GM19397 (cell line): ENCODE data around the gene NAA80.
A peak's percentile ranks its signal among the peaks of the same experiment; 100 is the strongest.

Experiments
- ATAC-seq: cut with Tn5 transposase; IDR thresholded peaks from one replicate; pipeline ENCODE4 v1.9.1; 2021; ENCODE audit warnings: mild to moderate bottlenecking, moderate library complexity; ENCODE audit not compliant: unreplicated experiment

Gene NAA80

DNA sequence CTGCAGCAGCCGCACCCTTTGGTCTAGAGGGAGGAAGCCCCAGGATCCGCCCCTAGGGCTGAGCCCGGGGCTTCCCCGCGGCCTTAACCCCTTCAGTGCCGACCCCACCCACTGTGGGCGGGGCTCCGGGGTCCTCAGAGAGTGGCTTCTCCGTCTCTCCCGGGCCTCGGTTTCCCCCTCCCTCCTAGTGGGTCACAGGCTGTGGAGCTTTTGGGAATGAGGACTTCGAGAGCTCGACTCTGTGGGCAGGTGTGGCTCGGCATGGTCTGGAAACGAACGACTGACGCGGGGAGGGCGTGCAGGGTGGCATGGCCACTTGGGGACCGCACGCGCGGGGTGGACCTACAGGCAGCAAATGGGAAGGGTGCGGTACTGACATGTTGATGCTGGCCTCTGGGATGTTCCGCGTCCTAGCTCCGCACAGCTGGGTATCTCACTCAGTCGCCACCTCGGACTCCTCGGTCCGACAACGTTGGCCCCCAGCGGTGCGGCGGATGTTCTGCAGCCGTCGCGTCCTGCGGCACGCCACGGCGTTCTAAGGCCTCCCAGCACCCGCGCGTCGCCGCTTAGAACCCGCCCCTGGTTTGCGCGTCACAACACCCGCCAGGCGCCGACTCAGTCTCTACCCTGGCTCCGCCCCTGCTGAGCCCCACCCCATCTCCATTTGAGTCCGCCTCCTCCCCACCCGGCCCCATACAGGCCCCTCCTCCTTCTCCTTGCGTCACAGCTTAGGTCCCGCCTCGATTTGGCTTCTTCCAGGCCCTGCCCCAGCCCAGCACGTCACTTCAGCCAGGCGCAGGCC, at the start of gene NAA80, which contains the start of gene HYAL3:
NAA80 (minus strand) TSS at position 570 of the 802 bp plus-strand sequence. CDS start 1,942 bp downstream, outside the sequence.
HYAL3 (minus strand) TSS at position 570 of the 802 bp plus-strand sequence. CDS start 3,803 bp downstream, outside the sequence.
- peak; percentile 84 for ATAC-seq

DNA sequence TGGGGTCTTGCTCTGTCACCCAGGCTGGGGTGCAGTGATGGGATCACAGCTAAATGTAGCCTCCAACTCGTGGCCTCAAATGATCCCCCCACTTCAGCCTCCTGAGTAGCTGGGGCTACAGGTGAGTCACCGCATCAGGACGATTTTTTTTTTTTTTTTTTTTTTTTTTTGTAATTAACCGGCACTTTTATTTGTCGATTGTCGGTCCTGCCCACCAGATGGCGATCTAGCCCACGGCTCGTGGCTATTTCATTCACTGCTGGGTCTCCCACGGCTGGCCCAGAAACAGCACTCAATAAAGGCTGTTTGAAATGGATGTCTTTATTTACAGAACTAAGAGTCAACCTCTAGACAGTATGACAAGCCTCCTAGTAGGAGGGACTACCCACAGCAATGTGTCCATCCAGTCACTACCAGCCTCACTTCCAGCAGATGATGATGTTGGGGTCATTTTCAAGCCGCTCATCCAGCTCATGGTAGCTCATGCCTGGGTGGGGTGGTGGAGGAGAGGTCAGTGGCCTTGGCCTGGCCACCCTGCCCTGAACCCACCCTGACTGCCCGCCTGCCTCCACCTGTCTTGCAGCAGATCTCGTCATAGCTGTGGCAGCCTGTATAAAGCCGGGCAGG, 48.1 kb upstream of the NAA80 start:
- no peak for ATAC-seq

- ATAC-seq = no peak
Observed at GRCh38 chr3:50345586-50346234, 46.5 kb upstream of the NAA80 start, which contains the start of gene ZMYND10. TSS of gene ZMYND10 (minus strand) at chr3:50345732. CDS start at chr3:50345579, 153 bp downstream.

- no peak for ATAC-seq
Observed at GRCh38 chr3:50345008-50345407, 45.8 kb upstream of the NAA80 start.

- ATAC-seq = no peak
Observed at GRCh38 chr3:50342813-50343633, 43.8 kb upstream of the NAA80 start.

GRCh38 chr3:50341996-50342650, 42.9 kb upstream of the NAA80 start:
- no peak for ATAC-seq

DNA sequence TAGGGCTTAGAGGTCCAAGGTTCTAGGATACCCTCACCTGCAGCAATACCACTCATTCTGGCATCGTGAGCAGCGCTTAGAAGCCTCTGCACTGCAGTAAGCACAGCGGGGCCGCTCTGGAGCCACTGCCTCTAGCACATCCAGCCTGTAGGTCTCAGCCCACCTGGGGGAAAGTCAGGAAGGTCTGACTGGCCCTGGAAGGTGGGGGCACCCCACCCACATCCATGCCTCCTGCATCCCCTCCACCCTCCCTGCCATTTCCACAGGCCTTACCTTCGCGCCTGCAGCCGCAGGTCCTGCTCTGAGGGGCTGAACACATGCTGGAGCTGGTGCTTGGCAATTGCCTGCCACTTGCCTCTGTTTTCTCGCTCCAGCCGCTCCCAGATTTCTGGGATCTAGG, 42.3 kb upstream of the NAA80 start:
- ATAC-seq = no peak

GRCh38 chr3:50340448-50341329, 41.5 kb upstream of the NAA80 start, which contains the start of gene RASSF1:
TSS of gene RASSF1 (minus strand) at chr3:50340836. CDS start at chr3:50340805, 31 bp downstream.
- ATAC-seq = no peak

DNA sequence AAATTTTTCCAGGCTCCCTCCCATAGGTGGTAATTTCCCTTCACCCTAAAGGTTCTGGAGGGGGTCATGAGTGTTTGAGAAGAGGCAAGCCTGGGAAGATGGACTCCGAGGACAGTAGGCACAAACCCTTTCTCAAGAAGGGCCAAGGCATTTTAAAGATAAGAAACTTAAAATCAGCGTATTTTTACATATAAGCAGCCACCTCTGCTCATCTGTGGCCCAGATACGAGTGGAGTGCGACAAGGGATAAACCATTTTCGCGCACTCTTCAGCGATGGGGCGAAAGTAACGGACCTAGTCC, 40.9 kb upstream of the NAA80 start:
- no peak for ATAC-seq

DNA sequence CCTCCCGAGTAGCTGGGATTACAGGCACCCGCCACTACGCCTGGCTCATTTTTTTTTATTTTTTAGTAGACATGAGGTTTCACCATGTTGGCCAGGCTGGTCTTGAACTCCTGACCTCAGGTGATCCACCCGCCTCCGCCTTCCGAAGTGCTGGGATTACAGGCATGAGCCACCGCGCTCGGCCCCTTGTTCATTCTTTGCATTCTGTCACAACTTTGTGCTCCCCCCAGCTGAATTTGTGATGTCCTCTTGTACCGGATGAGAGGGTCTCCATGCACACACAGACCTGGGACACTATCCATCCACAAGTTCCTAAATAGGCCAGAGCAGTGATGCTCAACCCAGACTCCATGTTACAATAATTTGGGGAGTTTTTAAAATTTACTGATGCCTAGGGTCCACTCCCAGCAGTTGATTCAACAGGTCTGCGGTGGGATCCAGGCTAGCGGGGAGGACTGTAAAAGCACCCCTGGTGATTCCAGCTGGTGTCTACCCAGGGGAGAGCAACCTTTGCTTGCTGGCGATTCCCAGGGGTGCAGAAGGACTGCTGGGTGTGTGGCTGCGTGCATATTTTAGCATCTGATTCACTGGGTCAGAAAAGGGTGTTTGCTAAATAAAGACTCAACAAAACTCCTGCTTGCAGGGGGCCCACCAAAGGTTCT, 40.4 kb upstream of the NAA80 start:
- ATAC-seq = no peak

- ATAC-seq = no peak
Observed at GRCh38 chr3:50338965-50339364, 39.8 kb upstream of the NAA80 start.

DNA sequence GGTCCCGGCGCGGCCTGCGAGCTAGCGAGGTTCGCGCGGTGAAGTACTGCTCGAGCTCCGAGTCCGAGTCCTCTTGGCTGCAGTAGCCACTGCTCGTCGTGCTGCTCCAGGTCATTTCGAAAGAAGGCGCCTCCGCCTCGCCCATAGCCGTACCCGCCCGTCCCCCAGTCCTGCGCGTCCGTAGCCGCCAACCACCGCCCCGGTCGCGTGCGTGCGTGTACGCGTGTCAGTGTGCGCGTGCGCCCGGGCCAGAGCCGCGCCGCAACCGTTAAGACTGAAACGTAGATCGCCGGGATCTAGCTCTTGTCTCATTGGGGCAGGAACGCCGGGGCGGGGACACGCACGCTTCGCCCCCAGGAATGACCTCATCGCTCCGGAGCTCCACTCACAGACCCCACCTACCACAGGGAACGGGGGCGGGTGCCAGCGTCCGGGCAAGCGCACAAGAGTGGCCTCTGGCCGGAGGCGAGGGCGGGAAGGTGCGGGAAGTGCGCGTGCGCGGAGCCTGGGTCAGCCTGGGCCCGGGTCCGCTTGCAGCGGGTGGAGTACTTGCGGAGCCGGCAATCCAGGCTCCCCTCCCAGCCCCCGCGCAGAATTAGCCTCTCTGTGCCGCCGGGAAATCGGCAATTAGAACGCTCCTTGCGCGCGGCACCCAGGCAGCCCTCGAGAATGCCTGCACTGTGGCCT, 38.1 kb upstream of the NAA80 start:
- peak; percentile 74 for ATAC-seq

DNA sequence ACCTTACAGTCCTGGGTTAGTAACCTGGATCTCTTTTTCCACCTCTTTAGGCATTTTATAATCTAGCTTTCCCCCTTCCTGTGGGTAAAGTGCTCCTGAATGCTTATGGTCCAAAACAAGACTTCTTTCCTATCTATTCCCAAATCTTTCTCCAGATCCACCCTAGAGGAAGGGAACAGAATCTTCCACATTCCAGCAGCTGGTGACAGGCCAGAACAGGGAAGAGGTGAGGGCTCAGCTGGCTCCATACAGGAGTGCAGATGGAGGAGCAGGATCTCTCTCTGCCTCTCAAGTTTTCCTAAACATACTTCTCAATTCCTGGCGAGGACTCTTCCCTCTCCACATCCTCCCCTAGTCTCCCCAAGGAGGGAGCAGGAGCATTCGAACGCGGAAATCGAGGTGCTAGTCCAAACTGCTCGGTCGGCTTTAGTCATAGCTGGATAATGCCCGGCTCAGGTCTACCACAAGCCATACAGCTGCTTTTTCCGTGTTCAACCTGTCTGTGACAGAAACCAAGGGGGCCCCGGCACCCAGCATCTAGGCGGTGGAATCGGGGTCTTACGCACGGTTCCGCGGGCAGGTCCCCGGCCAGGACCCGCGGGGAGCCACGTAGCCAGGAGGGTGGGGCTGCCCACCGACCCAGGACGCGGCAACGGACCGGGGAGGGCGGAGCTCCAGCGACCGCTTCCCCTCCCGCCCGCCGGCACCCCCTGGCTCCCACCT, 37.4 kb upstream of the NAA80 start:
- peak; percentile 26 for ATAC-seq

- ATAC-seq = no peak
Observed at GRCh38 chr3:50334339-50335075, 35.3 kb upstream of the NAA80 start.

DNA sequence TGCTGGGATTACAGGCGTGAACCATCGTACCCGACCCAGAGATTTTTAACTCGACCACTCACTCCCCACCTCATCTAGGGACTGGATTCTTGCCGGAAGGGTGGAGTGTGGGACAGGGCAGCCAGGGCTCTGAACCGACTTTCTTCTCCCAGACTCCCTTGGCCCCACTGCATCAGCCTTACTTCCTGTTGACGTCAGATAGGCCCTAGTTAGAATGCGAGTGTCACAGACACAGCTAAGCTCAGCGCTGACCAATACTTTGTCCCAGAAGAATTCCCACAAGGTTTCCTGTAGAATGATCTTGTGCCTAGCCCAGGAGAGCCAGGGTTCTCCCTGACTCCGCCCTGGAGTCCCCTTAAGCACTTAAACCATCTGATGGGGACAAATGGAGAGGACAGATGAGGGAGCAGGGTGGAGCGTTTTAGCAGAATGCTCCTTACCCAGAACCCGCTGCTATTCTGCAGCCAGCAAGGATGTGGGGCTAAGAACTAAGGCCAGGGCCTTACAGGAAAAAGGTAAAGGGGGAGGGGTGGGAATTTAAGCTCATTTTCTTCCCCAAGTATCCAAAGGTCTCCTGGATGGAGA, 34.6 kb upstream of the NAA80 start:
- ATAC-seq = no peak

- no peak for ATAC-seq
Observed at GRCh38 chr3:50331364-50331907, 32.2 kb upstream of the NAA80 start.
